HG02870 (cell line): Measurements from ENCODE around the gene SLC16A12.
"Not testable (repeated sequence)": the region's sequence is repeated elsewhere in the genome, so short reads cannot be mapped to it uniquely, and the experiment has no call there.

Experiments used
- ATAC-seq: cut with Tn5 transposase; IDR thresholded peaks from one replicate; pipeline ENCODE4 v1.9.1; 2021; ENCODE audit warnings: mild to moderate bottlenecking, moderate library complexity; ENCODE audit not compliant: unreplicated experiment

Gene SLC16A12

DNA sequence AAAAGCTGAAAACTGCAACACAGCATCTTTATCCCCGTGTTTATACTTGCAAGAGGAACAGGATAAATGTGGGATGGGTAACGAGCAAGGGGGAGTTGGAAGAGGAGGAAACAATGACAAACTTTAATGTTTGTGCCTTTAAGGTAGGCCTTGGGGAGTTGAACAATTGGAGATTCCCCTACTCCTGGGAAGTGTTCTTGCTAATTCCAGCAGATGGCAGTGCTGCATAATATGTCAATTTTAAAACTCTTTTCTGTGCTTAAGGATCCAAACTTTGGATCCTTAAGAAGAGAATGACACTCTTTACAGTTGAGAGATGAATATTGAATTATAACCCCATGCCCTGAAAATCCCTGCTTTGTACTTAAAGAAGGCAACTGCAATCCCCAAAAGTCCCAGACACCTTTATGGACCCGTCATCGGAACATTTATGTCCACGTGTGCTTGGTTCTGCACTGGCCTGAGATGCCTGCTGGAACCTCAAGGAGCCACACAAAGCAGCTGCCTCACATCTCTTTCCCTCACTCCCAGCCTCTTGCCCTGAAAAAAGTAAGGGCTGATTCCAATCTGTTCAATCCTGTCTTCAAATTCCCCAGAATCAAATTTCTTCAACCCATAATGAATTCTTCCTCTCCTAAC is 109.0 kb downstream of the SLC16A12 start:
- no peak for ATAC-seq

DNA sequence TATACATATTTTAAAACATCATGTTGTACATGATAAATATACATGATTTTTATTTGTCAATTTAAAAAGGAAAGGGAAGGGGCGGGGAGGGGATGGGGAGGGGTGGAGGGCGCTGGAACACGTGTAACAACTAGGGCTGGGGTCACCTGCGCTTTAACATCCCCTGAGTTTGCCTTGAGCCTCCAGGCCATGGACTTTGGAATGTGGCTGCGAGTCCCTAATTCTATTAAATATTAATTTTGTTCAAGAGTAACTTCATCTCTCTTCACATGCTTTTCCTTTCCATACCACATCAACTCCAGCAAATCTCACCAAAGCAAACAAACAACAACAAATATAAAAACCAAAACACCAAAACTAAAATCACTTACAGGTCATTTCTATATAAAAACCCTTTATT is 110.4 kb downstream of the SLC16A12 start:
- ATAC-seq = no peak

DNA sequence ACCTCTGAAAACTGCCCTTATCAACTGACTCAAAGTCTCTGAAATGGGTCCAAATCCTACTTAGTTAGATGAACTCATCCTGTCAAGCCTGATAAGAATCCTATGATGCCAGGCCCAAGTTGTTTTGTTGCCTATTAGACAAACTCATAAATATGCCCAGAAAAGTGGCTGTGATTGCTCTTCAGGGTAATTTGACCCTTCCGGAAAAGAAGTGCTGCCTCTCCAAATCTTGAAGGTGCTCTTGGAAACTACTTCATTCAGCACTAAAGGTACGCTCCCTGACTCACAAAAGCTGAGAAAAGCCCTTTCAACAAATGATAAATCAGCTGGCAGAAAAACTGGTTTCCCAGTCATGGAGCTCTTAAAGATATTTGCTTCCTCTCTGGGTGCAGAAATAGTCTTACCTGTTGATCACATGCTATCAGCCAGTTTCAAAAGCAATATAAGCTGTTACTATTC is 114.3 kb downstream of the SLC16A12 start:
- ATAC-seq = no peak

DNA sequence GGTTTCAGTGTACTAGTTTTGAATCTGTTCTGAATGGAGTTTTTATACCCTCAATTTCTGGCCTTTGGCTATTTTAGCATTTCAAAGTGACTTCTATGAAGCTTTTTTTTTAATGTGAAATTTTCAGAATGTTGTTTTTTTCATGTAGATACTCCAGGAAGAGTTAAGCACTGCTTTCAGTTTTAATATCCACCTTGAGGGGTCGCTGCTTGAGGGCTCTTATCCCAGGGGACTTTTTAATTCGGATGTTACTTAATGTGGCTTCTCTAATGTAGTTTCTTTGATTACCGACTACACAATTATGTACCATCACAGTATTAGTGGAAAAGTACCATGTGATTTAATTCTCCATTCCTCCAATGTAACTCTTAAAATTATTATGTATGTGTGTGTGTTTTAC is 115.8 kb downstream of the SLC16A12 start:
- ATAC-seq = no peak

DNA sequence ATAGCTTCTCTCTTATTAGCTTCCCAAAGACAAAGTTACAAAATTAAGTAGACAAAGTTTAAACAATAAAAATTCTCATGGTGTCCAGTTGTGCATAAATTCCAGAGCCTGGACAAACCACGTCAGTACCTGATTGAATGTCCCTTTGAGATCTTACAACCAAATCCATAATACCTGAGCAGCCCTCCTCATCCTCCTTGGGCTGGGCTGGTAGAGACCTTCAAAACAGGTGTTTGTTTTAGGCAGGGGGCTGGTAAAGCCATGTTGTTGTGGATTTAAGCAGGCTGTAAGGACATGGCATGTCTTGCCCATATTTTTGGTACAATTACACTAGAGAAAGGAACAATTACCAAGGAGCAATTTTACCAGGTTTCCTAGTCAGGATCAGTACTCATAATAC is 118.9 kb downstream of the SLC16A12 start:
- no peak for ATAC-seq

DNA sequence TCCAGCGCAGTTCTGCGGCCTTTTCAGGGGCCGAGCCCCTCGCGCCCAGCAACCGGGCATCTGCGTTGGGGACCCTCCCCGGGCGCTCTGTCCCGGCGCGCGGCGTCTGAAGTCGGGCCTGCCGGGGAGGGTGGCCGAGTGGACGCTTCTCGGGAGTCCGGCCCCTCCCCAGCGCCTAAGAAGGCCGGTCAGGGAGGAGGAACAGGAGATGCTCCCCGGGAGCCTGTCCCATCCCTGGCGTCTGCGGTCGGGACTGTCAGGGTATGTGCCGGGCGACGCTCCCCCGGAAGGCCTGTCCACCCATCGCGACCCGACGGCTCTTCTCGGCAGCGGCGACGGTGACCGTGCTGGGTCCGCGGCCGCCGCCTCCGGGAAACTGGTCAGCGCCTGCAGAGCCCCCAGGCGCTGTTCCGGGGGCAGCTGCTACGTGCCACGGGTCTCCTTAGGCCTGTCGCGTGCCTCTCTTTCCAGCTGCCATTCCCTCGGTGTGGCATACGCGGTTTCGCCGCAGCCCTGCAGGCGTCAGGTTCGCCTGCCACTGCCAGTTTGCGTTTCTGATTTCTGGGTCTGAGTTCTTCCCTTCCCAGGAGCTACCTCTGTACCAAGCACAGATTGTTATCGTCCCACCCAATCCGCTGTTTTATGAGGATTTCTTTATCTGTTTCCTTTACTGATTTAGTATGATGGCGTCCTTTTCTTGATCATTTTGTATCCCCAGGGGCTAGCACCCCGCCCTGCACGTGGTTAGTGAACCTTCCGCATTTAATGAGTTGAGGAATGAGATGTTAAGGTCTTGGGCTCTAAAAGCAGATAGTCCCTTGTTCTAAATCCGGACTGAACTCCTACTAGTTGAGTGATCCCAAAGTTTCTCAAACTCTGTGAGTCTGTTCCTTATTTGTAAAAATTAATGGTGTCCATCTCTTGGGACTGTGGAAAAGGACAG is 120.2 kb downstream of the SLC16A12 start:
- peak; percentile 35 for ATAC-seq

DNA sequence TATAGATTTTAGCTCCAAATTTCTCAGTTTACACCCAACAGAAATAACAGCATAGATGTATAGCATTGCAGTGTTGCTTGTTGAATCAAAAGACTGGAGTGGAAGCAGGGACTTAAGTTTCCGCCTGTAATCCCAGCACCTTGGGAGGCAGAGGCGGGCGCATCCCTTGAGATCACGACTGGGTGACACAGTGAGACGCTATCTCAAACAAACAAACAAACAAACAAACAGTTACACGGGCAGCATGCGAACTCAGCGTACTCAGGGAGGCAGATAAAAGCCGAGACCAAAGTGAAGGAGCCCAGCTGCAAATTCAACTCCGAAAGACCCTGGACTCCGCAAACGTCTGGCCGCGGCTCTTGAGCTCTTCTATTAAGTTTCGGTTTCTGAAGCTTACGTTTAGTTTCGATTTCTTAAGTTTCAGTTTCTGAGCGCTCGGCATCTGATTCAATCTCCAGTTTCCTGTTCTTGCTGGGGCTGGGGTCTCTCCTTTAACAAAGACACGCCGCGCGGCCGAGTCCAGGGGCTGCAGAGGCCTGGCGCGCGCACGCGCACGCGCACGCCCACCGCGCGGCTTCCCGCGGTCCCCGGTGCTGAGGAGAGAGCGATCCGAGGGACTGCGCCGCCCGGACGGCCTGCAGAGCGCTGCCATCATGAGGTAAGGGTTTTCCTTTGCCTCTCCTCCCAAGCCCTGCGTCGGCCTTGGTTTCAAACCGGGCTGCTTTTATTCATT is 121.1 kb downstream of the SLC16A12 start, which contains the start of gene IFIT5:
IFIT5 (plus strand) TSS at position 423 of the 733 bp plus-strand sequence; CDS start at position 654, 231 bp downstream.
- ATAC-seq = peak; percentile 79

DNA sequence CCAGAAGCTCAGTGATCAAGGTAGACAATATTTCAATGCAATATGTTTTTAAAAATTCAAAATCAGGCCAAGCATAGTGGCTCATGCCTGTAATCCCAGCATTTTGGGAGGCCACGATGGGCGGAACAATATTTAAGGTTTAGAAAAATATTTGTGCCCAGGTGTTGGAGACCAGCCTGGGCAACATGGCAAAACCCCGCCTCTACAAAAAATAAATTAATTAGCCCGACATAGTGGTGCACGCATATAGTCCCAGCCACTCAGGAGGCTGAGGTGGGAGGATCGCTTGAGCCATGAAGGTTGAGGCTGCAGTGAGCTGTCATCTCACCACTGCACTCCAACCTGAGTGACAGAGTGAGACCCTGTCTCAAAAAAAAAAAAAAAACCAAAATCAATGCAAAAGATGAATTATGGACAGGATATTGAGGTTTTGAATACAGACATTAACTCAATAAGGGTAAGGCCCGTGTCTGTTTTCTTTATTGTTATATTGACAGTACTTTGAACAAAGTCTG is 121.9 kb downstream of the SLC16A12 start:
- no peak for ATAC-seq

DNA sequence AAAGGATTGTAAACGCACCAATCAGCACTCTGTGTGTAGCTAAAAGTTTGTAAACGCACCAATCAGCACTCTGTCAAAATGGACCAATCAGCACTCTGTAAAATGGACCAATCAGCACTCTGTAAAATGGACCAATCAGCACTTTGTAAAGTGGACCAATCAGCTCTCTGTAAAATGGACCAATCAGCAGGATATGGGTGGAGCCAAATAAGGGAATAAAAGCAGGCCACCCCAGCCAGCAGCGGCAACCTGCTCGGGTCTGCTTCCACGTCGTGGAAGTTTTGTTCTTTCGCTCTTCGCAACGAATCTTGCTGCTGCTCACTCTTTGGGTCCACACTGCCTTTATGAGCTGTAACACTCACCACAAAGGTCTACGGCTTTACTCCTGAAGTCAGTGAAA is 123.1 kb downstream of the SLC16A12 start:
- not testable (repeated sequence) for ATAC-seq

DNA sequence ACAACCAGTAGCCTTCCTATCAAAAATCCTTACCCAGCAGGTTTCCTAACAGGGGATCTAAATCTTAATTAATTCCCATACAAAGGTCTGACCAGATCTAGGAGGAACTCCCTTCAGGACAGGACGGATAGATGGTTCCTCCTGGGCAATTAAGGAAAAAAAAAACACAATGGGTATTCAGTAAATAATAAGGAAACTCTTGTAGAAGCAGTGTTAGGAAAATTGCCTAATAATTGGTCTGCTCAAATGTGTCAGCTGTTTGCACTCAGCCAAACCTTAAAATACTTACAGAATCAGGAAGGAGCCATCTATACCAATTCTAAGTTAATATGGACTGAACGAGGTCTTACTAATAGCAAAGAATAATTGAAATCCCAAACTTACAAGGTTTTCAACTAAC is 124.3 kb downstream of the SLC16A12 start:
- not testable (repeated sequence) for ATAC-seq

DNA sequence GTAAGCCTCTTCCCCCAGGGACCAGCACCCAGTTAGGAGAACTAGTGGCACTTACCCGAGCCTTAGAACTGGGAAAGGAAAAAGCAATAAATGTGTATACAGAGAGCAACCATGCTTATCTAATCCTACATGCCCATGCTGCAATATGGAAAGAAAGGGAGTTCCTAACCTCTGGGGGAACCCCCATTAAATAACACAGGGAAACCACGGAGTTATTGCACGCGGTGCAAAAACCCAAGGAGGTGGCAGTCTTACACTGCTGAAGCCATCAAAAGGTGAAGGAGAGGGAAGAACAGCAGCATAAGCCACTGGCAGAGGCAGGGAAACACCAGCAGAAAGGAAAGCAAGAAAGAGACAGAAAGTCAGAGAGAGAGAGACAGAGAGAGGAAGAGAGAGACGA is 124.8 kb downstream of the SLC16A12 start:
- ATAC-seq = not testable (repeated sequence)

DNA sequence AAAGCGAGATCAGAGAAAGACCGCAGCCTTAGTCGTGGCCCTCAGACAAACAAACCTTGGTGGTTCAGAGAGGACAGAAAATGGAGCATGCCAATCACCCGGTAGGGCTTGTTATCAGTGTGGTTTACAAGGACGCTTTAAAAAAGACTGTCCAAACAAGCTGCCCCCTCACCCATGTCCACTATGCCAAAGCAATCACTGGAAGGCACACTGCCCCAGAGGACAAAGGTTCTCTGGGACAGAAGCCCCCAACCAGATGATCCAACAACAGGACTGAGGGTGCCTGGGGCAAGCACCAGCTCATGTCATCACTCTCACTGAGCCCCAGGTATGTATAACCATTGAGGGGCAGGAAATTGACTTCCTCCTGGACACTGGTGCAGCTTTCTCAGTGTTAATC is 126.1 kb downstream of the SLC16A12 start:
- ATAC-seq = not testable (repeated sequence)

DNA sequence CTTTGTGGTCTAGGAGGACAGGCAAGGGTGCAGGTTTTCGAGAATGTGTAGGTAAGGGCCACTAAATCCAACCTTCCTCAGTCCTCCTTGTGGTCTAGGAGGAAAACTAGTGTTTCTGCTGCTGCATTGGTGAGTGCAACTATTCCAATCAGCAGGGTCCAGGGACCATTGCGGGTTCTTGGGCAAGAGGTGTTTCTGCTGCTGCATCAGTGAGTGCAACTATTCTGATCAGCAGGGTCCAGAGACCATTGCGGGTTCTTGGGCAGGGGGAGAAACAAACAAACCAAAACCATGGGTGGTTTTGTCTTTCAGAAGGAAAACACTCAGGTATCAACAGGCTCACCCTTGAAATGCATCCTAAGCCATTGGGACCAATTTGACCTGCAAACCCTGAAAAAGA is 127.6 kb downstream of the SLC16A12 start:
- not testable (repeated sequence) for ATAC-seq

DNA sequence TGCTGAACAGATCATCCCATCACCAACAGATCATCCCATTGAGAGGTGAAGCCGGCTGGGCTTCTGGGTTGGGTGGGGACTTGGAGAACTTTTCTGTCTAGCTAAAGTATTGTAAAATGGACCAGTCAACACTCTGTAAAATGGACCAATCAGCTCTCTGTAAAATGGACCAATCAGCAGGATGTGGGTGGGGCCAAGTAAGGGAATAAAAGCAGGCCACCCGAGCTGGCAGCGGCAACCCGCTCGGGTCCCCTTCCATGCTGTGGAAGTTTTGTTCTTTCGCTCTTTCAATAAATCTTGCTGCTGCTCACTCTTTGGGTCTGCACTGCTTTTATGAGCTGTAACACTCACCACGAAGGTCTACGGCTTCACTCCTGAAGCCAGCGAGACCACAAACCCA is 129.2 kb downstream of the SLC16A12 start:
- ATAC-seq = not testable (repeated sequence)

DNA sequence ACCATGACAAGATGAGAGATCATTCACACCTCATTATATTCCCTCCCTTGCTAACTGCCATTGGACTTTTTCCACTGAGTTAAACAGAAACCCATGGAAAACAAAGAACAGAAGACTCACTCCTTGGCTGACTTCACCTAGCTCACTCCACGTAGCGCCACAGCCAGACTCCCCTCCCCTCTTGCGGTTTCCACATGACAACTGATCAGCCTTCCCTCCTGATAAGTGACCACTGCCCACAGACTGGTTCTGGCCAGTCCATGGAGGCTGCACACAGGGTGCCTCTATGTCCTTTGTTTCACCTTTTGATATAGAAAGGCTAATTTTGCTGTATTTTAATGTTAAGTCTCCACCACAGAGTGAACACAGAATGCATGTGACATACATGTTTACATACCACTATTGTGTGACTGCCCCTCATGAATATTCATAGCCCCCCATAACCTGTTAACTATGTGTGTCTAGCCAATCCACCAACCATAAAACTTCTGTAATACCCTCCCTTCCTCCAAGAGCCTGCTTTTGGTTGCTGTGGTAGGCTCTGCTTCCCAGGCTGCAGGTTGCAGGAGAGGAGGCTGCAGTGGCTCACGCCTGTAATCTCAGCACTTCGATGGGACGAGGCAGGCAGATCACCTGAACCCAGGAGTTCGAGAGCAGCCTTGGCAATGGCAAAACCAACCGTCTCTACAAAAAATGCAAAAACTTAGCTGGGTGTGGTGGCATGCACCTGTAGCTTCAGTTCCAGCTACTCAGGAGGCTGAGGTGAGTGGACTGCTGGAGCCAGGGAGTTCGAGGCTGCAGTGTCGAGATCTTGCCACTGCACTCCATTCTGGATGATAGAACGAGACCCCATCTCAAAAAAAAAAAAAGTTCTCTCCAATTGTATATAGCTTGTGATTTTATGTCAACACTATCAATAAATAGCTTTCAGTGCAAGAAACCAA is 131.0 kb downstream of the SLC16A12 start:
- no peak for ATAC-seq

DNA sequence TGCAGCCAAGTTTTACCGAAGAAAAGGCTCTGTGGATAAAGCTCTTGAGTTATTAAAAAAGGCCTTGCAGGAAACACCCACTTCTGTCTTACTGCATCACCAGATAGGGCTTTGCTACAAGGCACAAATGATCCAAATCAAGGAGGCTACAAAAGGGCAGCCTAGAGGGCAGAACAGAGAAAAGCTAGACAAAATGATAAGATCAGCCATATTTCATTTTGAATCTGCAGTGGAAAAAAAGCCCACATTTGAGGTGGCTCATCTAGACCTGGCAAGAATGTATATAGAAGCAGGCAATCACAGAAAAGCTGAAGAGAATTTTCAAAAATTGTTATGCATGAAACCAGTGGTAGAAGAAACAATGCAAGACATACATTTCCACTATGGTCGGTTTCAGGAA is 132.4 kb downstream of the SLC16A12 start:
- ATAC-seq = no peak

DNA sequence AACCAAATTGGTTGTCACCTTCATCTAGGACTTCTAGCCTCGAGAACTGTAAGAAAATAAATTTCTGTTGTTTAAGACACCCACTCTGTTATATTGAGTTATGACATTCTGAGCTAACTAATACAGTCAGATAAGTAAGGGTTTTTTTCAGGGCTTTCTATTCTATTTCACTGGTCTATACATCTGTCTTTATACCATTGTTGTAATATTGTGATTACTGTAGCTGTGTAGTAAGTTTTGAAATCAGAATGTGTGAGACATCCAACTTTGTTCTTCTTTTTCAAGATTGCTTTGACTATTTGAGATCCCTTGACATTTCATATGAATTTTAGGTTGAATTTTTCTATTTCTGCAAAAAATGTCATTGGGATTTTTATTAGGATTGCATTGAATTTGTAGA is 135.4 kb downstream of the SLC16A12 start:
- no peak for ATAC-seq

DNA sequence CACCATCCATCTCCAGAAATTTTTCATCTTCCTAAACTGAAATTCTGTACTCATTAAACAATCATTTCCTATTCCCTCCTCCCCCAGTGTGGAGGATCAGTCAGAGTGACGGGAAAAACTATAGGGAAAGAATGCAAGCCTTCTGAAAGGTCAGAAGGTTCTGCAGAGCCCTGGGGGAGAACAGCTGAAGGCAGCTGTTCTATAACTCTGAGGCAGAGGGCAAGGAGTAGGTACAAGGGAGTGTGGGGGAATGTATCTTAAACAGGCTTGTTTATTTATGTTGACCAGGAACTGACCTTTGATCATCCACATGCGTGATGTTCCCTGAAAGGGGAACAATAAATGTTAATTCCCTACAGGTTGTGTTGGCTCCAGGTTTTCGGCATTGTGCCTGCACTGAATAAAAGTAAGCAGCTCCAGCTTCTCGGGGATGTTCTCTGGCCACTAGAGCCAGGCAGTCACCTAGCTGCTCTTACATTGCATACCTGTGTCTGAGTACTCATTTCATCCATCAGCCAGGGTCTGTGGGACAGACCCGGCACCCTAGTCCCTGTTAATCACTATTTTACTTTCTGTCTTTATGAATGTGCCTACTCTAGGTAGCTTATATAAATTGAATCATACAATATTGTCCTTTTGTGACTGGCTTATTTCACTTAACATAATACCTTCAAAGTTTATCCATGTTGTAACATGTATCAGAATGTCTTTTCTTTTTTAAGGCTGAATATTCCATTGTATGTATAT is 137.2 kb downstream of the SLC16A12 start:
- ATAC-seq = no peak

DNA sequence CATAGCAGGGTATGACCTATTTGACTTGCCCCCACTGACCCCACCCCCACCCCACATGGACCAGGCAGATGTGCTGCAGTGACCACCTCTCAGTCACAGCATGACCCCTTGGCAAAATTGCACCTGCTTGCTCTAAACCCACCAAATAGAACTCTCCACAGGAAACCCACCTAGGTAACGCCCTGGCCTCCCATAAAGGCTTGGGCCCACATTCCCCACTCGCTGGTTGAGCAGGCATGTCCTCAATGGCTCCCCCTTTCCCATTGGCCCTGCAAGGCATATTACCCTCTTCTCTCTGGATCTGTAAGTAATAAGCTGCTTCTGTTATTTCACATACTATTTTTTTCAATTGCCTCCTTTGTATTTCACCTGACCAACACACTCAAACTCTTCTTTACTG is 140.3 kb downstream of the SLC16A12 start:
- no peak for ATAC-seq
